GM12891 (cell line): ENCODE results near the gene STK17A.

ENCODE experiments used
- PAX5 ChIP-seq: IDR thresholded peaks from 2 replicates; pipeline ENCODE4 v1.6.1; 2011; ENCODE audit warnings: low read length, moderate library complexity, mild to moderate bottlenecking; ENCODE audit not compliant: insufficient read depth, severe bottlenecking
- POLR2A ChIP-seq: IDR thresholded peaks from 2 replicates; pipeline ENCODE4 v1.6.1; 2011; ENCODE audit warnings: low read depth, low read length, control low read depth
- POLR2AphosphoS5 ChIP-seq: IDR thresholded peaks from 2 replicates; pipeline ENCODE4 v1.6.1; 2011; ENCODE audit warnings: low read depth, low read length, control low read depth
- POU2F2 ChIP-seq: IDR thresholded peaks from 2 replicates; pipeline ENCODE4 v1.6.1; 2011; ENCODE audit warnings: low read depth, mild to moderate bottlenecking, control low read depth, low read length, moderate library complexity
- SPI1 ChIP-seq: IDR thresholded peaks from 2 replicates; pipeline ENCODE4 v1.6.1; 2011; ENCODE audit warnings: low read depth, low read length, control low read depth
- TAF1 ChIP-seq: IDR thresholded peaks from 2 replicates; pipeline ENCODE4 v1.6.1; 2011; ENCODE audit warnings: low read depth, low read length, control low read depth

GRCh38 chr7:43552122-43552521 lies 30.8 kb upstream of the STK17A start:
- TF ChIP-seq POLR2A: no peak
- TF ChIP-seq POLR2AphosphoS5: no peak
- TF ChIP-seq TAF1: no peak
- TF ChIP-seq PAX5: no peak
- TF ChIP-seq SPI1: no peak
- no peak for TF ChIP-seq POU2F2
